HUDEP-2 (cell line): ENCODE results near the gene PARP15.
"Not testable (repeated sequence)": the region's sequence is repeated elsewhere in the genome, so short reads cannot be mapped to it uniquely, and the experiment has no call there.

ENCODE experiments used
- DNase-seq, 76 experiments: peaks; one replicate each; lab custom pipeline; 2025; ENCODE audit not compliant: unreplicated experiment in 76 of 76; lab: John Stamatoyannopoulos, UW

The PARP15 gene

GRCh38 chr3:122661633-122662032, 84.2 kb downstream of the PARP15 start:
- no peak for DNase-seq

DNA sequence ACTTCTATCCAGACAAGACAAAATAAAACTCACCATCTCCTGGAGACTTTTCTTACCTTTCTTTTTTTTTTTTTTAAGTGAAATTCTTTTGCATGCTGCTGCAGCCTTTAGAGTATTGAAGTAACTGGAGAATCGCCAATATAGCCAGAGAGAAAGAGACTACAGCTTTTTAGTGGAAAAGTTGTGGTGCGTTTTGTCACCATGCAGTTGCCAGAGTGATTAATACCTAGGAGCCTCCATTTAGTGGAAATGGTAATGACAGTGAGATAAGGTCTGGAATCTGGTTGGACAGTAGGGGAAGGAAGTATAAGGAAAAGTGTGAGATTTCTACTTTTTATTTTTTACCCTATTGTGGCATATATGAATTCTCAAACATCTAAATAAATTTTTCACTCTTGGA, 85.1 kb downstream of the PARP15 start:
- no peak for DNase-seq

DNA sequence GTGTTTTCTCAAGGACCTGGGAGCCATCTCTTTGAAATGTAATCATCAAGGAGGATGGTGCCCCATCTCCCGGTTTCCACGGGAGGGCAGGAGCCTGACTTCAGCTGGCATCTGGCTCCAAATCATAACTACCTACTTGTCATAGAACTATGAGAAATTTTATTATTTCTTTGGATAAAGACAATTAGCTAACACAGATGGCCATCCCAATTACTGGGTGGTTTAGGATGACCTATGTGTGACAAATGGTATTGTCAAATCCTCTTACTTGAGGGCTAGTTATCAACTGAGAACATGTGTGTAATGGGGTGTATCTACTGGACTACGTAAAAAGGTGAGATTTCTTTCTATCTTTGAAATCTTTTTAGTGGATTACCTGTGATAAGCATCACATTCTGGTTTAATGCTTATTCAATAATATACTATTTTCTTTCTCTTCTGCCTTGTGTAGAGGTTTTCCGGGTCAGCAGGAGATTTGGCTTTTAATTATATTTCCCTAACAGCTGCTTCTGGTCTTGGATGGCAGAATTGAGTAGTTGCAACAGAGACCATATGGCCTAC, 87.9 kb downstream of the PARP15 start:
- DNase-seq, result no peak

- DNase-seq, result no peak
Measured at GRCh38 chr3:122665881-122666280, 88.4 kb downstream of the PARP15 start.

- no peak for DNase-seq
Measured at GRCh38 chr3:122668930-122669730, 91.7 kb downstream of the PARP15 start.

DNA sequence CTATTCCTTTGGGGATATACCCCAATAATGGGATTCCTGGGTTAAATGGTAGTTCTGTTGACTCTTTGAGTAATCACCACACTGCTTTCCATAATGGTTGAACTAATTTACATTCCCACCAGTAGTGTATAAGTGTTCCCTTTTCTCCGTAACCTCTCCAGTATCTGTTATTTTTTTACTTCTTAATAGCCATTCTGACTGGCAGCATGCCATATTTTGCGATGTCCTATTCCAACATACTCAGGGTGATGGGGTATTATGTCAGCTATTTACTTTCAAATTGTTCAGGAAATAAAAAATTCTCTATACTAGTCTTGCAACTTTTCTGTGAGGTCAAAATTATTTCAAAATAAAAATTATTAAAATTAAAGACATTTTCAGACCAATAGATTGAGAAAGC, 94.1 kb downstream of the PARP15 start:
- DNase-seq, result no peak

- no peak for DNase-seq
Measured at GRCh38 chr3:122674339-122674738, 96.9 kb downstream of the PARP15 start.

GRCh38 chr3:122676759-122677158, 99.3 kb downstream of the PARP15 start:
- no peak for DNase-seq

DNA sequence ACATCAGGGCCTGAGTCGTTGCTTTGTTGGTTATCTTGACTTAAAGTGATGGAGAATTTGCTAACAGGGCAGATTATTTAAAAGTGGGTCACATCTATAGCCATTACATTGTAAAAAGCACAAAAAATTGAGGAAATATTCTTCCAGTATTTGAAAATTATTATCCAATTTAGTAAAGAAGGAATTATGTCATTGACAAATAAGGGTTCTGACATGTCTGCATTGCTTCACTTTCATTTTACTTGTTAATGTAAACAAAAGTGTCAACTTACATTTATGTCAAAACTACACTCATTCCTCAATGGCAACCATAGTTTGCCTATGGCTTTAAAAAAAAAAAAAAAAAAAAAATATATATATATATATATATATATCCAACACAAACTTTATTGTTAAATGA, 99.8 kb downstream of the PARP15 start:
- DNase-seq, result no peak

GRCh38 chr3:122678506-122678905, 101.1 kb downstream of the PARP15 start:
- no peak for DNase-seq

DNA sequence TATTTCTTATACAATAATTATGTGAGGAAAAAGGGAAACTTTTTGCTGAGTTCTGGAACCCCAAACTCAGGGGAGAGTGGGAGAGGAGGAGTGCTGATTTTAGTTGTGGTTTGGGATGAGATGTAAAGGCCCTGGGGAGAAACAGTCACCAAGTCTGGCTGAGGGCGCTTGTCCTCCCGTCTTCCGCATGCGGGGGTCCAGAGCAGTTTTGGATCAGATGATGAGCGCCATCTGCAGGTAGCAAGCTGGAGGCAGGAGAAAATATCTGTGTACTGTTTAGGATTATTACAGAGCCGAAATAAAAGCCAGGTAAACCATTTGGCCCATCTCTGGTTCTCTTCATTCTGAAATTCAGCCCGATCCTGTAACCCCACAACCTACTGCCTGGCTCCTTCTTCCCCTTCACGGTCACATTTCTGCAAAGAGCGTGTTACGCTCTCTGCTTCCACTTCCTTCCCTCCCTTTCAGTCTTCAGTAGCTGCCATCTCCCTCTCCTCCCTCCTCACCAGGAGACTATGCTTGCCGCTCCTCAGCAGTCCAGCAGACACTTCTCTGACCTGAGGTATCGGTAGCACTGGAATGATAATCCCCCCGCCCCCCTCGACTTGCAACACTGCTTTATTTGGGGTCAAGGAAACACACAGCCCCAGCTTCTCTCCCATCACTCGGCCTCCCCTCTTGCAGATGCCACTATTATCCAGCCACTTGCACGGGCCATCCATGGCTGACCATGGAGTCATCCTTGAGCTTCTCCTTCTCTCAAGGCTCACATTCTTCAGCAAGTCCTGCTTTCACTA, 101.8 kb downstream of the PARP15 start:
- DNase-seq, result peak in 74 of 76 experiments; percentile 25 to 85 (median 68)

DNA sequence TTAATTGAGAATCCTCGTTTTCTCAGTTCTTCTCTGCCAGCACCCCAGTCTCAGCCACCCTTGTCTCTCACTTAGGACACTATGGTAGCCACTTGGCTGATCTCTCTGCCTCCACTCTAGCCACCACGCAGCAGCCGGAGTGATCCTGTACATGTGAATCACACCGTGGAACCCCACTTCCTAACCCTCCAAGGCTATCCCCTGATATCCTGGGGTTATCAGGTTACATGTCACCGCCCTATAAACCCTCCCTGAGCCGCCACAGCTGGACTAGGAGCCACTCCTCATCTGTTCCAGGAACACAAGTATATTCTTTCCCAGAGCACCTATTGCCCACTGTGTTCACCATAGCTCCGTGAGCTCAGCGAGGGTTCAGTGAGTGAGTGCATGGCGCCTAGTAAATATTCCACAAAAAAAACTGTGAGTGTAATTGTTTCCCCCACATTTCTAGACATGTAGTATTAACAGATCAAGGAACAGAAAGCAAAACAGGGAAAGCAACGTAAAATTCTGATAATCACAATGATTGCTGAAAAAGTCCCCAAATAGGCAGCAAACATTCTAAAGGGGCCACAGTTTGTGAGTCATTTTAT, 102.5 kb downstream of the PARP15 start:
- DNase-seq, result peak in 38 of 76 experiments; percentile 2 to 62 (median 26)

GRCh38 chr3:122680475-122681283, 103.2 kb downstream of the PARP15 start, which contains the start of gene PARP14:
Gene PARP14, plus strand, starts transcription at chr3:122680839. Its CDS starts 45 bp downstream, at chr3:122680884.
- DNase-seq, result peak in 59 of 76 experiments; percentile 4 to 67 (median 40)

- DNase-seq, result no peak
Measured at GRCh38 chr3:122681284-122681973, 104.0 kb downstream of the PARP15 start.

DNA sequence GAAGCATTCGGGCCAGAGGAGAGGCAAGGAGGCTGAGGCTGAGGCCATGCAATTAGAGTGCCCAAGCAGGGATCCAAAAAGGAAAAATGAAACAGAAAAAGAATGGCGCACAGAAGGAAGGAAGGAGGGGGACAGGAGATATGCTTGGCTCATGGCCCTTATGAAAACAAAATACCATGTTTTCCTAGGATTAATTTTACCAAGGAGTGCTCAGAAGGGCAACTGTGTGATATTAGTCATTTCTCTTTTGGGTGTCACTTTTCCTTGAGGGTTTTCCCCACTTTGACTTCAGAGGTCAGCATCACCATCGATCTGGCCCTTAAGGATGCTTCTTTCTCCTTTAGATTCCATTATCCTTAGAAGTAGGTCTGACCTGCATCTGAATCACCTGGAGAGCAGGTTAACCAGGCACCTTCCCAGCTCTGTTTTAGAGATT, 104.5 kb downstream of the PARP15 start:
- no peak for DNase-seq

- not testable (repeated sequence) for DNase-seq
Measured at GRCh38 chr3:122682778-122683411, 105.4 kb downstream of the PARP15 start.

- no peak for DNase-seq
Measured at GRCh38 chr3:122687298-122687697, 109.8 kb downstream of the PARP15 start.
